Astrocyte of the spinal cord (primary cell): ENCODE data around the gene HOXA2.

Experiments used
- DNase-seq: peaks from one replicate; pipeline ENCODE4 v3.0.0; 2011; ENCODE audit warnings: low read depth, low spot score
- H3K4me3 ChIP-seq: 2 replicates; pipeline ENCODE4 v1.5.1; 2011; ENCODE audit warnings: low read depth, mild to moderate bottlenecking, low read length, moderate library complexity
- in situ Hi-C: cut with HindIII; loops from 2 replicates; pipeline ENCODE4 v1.10.0; 2017; ENCODE audit warnings: low sequenced_read_pairs
- TF ChIP-seq, protein P1 (sequence below): IDR thresholded peaks from 2 replicates; pipeline ENCODE4 v1.5.1; 2012; ENCODE audit warnings: low read depth, mild to moderate bottlenecking, low read length, inconsistent platforms

HOXA2 gene

DNA sequence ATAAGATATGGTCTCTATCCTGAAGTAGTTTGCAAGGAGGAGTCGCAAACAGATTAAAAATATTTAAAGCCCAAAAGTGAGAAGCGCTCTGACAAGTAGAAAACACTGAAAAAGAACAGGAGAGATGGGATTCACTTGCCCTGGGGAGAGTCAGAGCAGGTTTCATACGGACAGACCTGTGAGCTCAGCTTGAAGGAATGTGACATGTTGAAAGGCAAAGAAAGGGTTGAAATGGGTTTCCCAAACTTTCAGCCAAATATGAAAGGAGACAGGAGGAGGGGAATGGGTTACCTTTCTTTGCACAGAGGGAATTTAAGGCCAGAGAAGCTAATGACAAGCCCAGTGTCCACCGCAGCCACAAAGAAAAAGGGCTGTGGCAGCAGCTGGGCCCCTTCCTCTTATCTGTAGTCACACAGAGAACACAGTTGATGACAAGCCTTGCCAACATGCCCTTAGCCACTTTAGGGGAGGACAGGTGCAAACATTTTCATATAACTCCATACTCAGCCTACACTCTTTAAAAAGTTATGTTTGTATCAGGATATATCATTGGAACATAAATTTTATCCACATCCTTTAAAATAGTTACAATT is 21.5 kb downstream of the HOXA2 start:
- in situ Hi-C loops = no loop called here
- TF ChIP-seq, protein P1, sequence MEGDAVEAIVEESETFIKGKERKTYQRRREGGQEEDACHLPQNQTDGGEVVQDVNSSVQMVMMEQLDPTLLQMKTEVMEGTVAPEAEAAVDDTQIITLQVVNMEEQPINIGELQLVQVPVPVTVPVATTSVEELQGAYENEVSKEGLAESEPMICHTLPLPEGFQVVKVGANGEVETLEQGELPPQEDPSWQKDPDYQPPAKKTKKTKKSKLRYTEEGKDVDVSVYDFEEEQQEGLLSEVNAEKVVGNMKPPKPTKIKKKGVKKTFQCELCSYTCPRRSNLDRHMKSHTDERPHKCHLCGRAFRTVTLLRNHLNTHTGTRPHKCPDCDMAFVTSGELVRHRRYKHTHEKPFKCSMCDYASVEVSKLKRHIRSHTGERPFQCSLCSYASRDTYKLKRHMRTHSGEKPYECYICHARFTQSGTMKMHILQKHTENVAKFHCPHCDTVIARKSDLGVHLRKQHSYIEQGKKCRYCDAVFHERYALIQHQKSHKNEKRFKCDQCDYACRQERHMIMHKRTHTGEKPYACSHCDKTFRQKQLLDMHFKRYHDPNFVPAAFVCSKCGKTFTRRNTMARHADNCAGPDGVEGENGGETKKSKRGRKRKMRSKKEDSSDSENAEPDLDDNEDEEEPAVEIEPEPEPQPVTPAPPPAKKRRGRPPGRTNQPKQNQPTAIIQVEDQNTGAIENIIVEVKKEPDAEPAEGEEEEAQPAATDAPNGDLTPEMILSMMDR = no peak

DNA sequence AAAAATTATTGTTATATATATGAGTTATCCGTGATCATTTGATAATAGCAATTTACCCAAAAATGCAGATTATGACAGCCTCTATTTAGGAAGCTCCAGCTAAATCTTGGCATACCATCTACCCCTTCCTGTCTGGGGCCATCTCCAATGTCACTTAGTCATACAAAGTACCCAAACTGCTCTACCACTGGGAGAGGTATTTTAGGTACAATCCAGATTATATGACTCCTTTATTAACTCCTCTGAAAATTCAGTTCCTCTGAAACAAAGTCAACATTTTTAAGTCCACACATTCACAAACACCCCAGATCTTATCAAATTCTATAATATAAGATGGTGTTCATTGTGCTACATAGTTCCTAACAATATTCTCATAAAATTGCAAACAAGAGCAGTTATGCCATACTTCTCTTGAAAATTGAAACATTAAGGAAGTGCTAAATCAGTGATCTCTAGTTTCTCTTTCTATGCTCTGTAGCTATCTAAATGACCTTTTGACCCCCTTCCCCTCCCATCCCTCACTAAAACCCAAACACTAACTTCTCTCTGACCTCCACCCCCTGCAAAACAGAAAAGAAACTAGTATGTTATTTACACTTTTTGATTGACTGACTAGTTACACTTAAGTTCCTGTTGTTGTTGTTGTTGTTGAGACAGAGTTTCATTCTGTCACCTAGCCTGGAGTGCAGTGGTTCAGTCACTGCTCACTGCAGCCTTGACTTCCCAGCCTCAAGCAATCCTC is 23.1 kb downstream of the HOXA2 start:
- TF ChIP-seq, protein P1 = no peak
- no peak overlapping the region for H3K4me3 ChIP-seq
- DNase-seq = no peak
- in situ Hi-C loops = no loop called here

More for the DNA sequence above, 21.5 kb downstream of the HOXA2 start:
- H3K4me3 ChIP-seq = no peak overlapping the region
- DNase-seq = no peak

DNA sequence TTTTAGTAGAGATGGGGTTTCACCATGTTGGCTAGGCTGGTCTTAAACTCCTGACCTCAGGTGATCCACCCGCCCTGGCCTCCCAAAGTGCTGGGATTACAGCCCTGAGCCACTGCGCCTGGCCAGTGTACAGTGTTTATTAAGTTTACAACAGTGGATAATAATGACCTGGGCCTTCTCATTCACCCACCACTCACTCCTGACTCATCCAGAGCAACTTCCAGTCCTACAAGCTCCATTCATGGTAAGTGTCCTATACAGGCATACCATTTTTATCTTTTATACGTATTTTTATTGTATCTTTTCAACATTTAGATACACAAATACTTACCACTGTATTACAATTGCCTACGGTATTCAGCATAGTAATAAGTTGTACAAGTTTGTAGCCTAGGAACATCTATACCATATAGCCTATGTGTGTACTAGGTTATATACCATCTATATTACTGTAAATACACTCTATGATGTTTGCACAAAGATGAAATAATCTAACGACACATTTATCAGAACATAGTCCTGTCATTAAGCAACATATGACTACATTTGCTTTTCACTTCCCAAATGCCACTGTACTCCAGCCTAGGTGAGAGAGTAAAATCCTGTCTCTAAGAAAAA is 23.8 kb downstream of the HOXA2 start:
- no peak overlapping the region for H3K4me3 ChIP-seq
- no peak for DNase-seq
- TF ChIP-seq, protein P1 = no peak
- in situ Hi-C loops = no loop called here

DNA sequence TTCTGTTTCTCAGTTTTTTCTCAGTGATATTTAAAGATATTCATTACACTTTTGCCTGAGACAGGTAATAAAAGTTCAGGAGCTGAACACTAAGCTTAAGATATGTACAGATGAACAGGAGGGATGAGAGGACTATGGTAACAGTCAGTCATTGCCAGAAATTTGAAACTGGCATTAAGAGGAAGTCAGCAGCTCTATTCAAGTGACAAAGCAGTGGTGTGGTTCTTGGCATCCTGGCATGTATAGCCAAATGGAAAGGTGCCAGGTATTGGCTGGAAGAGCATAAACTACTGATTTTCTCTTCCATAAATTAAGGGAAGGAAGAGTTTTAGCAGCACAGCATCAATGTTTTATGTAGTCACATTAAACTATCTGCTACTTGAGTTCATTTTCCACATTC is 29.4 kb downstream of the HOXA2 start:
- TF ChIP-seq, protein P1 = no peak
- DNase-seq = no peak
- no peak overlapping the region for H3K4me3 ChIP-seq
- in situ Hi-C loops = no loop called here

DNA sequence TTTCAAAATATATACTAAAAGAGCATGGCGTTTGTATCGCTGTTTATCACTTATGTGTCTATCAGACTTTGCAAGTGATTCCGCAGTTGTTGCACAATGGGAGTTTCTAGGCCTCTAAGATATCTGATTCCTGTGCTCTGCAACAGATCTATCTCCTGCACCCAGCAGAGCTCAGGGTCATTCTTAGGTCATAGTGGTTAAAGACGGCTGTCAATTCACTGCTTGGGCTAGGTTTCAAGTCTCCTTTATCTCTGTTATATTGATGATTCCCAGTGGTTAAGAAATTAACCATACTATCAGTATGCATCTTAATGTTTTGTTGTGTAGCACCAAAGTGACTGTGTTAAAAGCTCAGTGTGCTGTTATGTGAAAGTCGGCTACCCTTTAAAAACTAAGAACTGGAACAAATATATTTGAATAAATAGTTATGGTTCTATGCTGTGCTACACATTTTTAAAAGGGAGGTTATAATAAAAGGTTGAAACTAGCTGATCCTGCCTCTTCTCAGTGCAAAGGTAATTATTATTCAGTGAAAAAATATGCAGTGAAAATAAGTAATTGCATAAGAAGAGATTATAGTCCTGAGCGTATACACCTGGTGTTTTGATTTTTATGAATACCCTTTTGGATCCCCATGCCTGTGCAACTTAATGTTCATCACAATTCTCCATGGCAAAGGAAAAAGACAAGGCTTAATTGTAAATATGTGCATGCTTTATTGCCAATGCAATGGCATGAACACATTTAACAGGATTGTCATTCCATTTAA is 30.7 kb downstream of the HOXA2 start:
- DNase-seq = no peak
- no peak overlapping the region for H3K4me3 ChIP-seq
- TF ChIP-seq, protein P1 = no peak
- in situ Hi-C loops = no loop called here

DNA sequence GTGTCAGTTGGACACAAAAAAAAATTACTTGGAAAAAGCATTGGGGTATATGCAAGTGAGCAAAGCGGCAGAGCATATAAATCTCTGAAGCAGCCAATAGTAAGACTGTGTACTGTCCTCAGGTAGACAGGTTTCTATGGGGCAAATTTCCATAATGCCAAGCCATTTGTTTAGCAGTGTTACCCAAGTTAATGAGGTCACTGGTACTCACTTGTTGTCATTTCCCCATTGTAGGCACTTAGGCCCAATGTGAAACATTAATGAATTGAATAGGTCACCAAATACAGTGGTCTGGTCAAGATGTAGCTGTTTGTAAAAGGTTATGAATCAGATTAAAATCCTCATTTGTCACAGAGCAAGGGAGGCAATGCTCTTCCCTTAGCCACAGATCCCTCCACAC is 34.2 kb downstream of the HOXA2 start:
- TF ChIP-seq, protein P1 = no peak
- in situ Hi-C loops = no loop called here
- DNase-seq = no peak
- no peak overlapping the region for H3K4me3 ChIP-seq
